ENCODE measurements around the gene STX18. TPM values are rescaled to one million over a fixed set of nuclear protein-coding genes. Genes with fewer than 3 reads are reported as not detected.
"Not testable (repeated sequence)": the region's sequence is repeated elsewhere in the genome, so short reads cannot be mapped to it uniquely, and the experiment has no call there.

The STX18 gene
- polyA plus RNA-seq, 1 donor = 42.5 TPM

- WGBS (ENCODE audit: insufficient coverage, low lambda C conversion rate) = 82% methylated on average over 2 of the region's 71 CpGs
- H3K36me3 ChIP-seq (ENCODE audit: control insufficient read depth, insufficient read depth, low read length) = no peaks in the 10 kb centered on the region
- H3K4me3 ChIP-seq (ENCODE audit: low read length) = peak overlapping the region; percentile 80
- H3K27ac ChIP-seq (ENCODE audit: low read length) = peak overlapping the region; percentile 63
- H3K4me1 ChIP-seq (ENCODE audit: control insufficient read depth, insufficient read depth, low read length) = peaks cover 5% of the 10 kb centered on the region
- no peaks in the 10 kb centered on the region for H3K27me3 ChIP-seq (ENCODE audit: control insufficient read depth, insufficient read depth, low read length)
- peak; percentile 46 to 89 for DNase-seq
- H3K9me3 ChIP-seq (ENCODE audit: control insufficient read depth, low read depth, low read length) = no peaks in the 10 kb centered on the region
These were observed 33.7 kb upstream of the STX18 start for GRCh38 chr4:4575284-4576211.

GRCh38 chr4:4574792-4575191 is 32.9 kb upstream of the STX18 start:
- Histone ChIP-seq H3K4me1 (ENCODE audit: control insufficient read depth, insufficient read depth, low read length) (peaks cover 5% of the 10 kb centered on the region), H3K27me3 (ENCODE audit: control insufficient read depth, insufficient read depth, low read length) (no peaks in the 10 kb centered on the region), H3K9me3 (ENCODE audit: control insufficient read depth, low read depth, low read length) (no peaks in the 10 kb centered on the region), H3K27ac (ENCODE audit: low read length) (peak overlapping the region; percentile 63), H3K4me3 (ENCODE audit: low read length) (peak overlapping the region; percentile 80), H3K36me3 (ENCODE audit: control insufficient read depth, insufficient read depth, low read length) (no peaks in the 10 kb centered on the region)
- peak; percentile 78 to 84 for DNase-seq
- no CpG with 5 or more reads among the region's 8 CpGs for WGBS (ENCODE audit: insufficient coverage, low lambda C conversion rate)

- Histone ChIP-seq H3K4me3 (ENCODE audit: low read length) (no peak overlapping the region), H3K36me3 (ENCODE audit: control insufficient read depth, insufficient read depth, low read length) (no peaks in the 10 kb centered on the region), H3K27me3 (ENCODE audit: control insufficient read depth, insufficient read depth, low read length) (no peaks in the 10 kb centered on the region), H3K9me3 (ENCODE audit: control insufficient read depth, low read depth, low read length) (no peaks in the 10 kb centered on the region), H3K4me1 (ENCODE audit: control insufficient read depth, insufficient read depth, low read length) (peaks cover 5% of the 10 kb centered on the region), H3K27ac (ENCODE audit: low read length) (no peak overlapping the region)
- no CpG with 5 or more reads among the region's 5 CpGs for WGBS (ENCODE audit: insufficient coverage, low lambda C conversion rate)
- DNase-seq = no peak
These were observed 32.2 kb upstream of the STX18 start for GRCh38 chr4:4574052-4574451.

GRCh38 chr4:4572821-4573220 is 31.0 kb upstream of the STX18 start:
- WGBS (ENCODE audit: insufficient coverage, low lambda C conversion rate) = no CpG with 5 or more reads among the region's 2 CpGs
- Histone ChIP-seq H3K4me3 (ENCODE audit: low read length) (no peak overlapping the region), H3K27ac (ENCODE audit: low read length) (no peak overlapping the region), H3K9me3 (ENCODE audit: control insufficient read depth, low read depth, low read length) (no peaks in the 10 kb centered on the region), H3K4me1 (ENCODE audit: control insufficient read depth, insufficient read depth, low read length) (peaks cover 5% of the 10 kb centered on the region), H3K27me3 (ENCODE audit: control insufficient read depth, insufficient read depth, low read length) (no peaks in the 10 kb centered on the region), H3K36me3 (ENCODE audit: control insufficient read depth, insufficient read depth, low read length) (no peaks in the 10 kb centered on the region)
- no peak for DNase-seq

- no CpG with 5 or more reads among the region's 4 CpGs for WGBS (ENCODE audit: insufficient coverage, low lambda C conversion rate)
- not testable (repeated sequence) for H3K27me3 ChIP-seq (ENCODE audit: control insufficient read depth, insufficient read depth, low read length); H3K4me1 ChIP-seq (ENCODE audit: control insufficient read depth, insufficient read depth, low read length); DNase-seq; H3K4me3 ChIP-seq (ENCODE audit: low read length); H3K27ac ChIP-seq (ENCODE audit: low read length); H3K9me3 ChIP-seq (ENCODE audit: control insufficient read depth, low read depth, low read length); H3K36me3 ChIP-seq (ENCODE audit: control insufficient read depth, insufficient read depth, low read length)
These were observed 28.0 kb upstream of the STX18 start for GRCh38 chr4:4569861-4570260.

- no peak overlapping the region for H3K4me3 ChIP-seq (ENCODE audit: low read length)
- no peak overlapping the region for H3K27ac ChIP-seq (ENCODE audit: low read length)
- peaks cover 4% of the 10 kb centered on the region for H3K36me3 ChIP-seq (ENCODE audit: control insufficient read depth, insufficient read depth, low read length)
- DNase-seq = no peak
- WGBS (ENCODE audit: insufficient coverage, low lambda C conversion rate) = no CpG with 5 or more reads among the region's 3 CpGs
- no peaks in the 10 kb centered on the region for H3K4me1 ChIP-seq (ENCODE audit: control insufficient read depth, insufficient read depth, low read length)
- H3K9me3 ChIP-seq (ENCODE audit: control insufficient read depth, low read depth, low read length) = no peaks in the 10 kb centered on the region
- H3K27me3 ChIP-seq (ENCODE audit: control insufficient read depth, insufficient read depth, low read length) = no peaks in the 10 kb centered on the region
These were observed 27.1 kb upstream of the STX18 start for GRCh38 chr4:4568806-4569427.

GRCh38 chr4:4566359-4566758 is 24.5 kb upstream of the STX18 start:
- not testable (repeated sequence) for H3K27me3 ChIP-seq (ENCODE audit: control insufficient read depth, insufficient read depth, low read length); H3K4me3 ChIP-seq (ENCODE audit: low read length); H3K9me3 ChIP-seq (ENCODE audit: control insufficient read depth, low read depth, low read length); DNase-seq; H3K4me1 ChIP-seq (ENCODE audit: control insufficient read depth, insufficient read depth, low read length); H3K36me3 ChIP-seq (ENCODE audit: control insufficient read depth, insufficient read depth, low read length); H3K27ac ChIP-seq (ENCODE audit: low read length)

GRCh38 chr4:4564522-4564921 is 22.7 kb upstream of the STX18 start:
- H3K36me3 ChIP-seq (ENCODE audit: control insufficient read depth, insufficient read depth, low read length) = peaks cover 4% of the 10 kb centered on the region
- H3K4me3 ChIP-seq (ENCODE audit: low read length) = no peak overlapping the region
- no peak for DNase-seq
- H3K27ac ChIP-seq (ENCODE audit: low read length) = no peak overlapping the region
- H3K4me1 ChIP-seq (ENCODE audit: control insufficient read depth, insufficient read depth, low read length) = no peaks in the 10 kb centered on the region
- H3K9me3 ChIP-seq (ENCODE audit: control insufficient read depth, low read depth, low read length) = no peaks in the 10 kb centered on the region
- no peaks in the 10 kb centered on the region for H3K27me3 ChIP-seq (ENCODE audit: control insufficient read depth, insufficient read depth, low read length)
- no CpG with 5 or more reads among the region's 3 CpGs for WGBS (ENCODE audit: insufficient coverage, low lambda C conversion rate)

- no peak for DNase-seq
- Histone ChIP-seq H3K36me3 (ENCODE audit: control insufficient read depth, insufficient read depth, low read length) (peaks cover 4% of the 10 kb centered on the region), H3K4me3 (ENCODE audit: low read length) (no peak overlapping the region), H3K4me1 (ENCODE audit: control insufficient read depth, insufficient read depth, low read length) (no peaks in the 10 kb centered on the region), H3K27me3 (ENCODE audit: control insufficient read depth, insufficient read depth, low read length) (no peaks in the 10 kb centered on the region), H3K27ac (ENCODE audit: low read length) (no peak overlapping the region), H3K9me3 (ENCODE audit: control insufficient read depth, low read depth, low read length) (no peaks in the 10 kb centered on the region)
- WGBS (ENCODE audit: insufficient coverage, low lambda C conversion rate) = 83% methylated on average over 1 of the region's 5 CpGs
These were observed 18.8 kb upstream of the STX18 start for GRCh38 chr4:4560642-4561041.

- H3K9me3 ChIP-seq (ENCODE audit: control insufficient read depth, low read depth, low read length) = no peaks in the 10 kb centered on the region
- H3K27me3 ChIP-seq (ENCODE audit: control insufficient read depth, insufficient read depth, low read length) = no peaks in the 10 kb centered on the region
- H3K36me3 ChIP-seq (ENCODE audit: control insufficient read depth, insufficient read depth, low read length) = peaks cover 4% of the 10 kb centered on the region
- 100% methylated on average over 1 of the region's 3 CpGs for WGBS (ENCODE audit: insufficient coverage, low lambda C conversion rate)
- DNase-seq = no peak
- no peak overlapping the region for H3K27ac ChIP-seq (ENCODE audit: low read length)
- no peaks in the 10 kb centered on the region for H3K4me1 ChIP-seq (ENCODE audit: control insufficient read depth, insufficient read depth, low read length)
- no peak overlapping the region for H3K4me3 ChIP-seq (ENCODE audit: low read length)
These were observed 18.3 kb upstream of the STX18 start for GRCh38 chr4:4560136-4560535.
